Activated T-helper 17 cell treated with anti-CD3 and anti-CD28 coated beads, Interleukin-2, amount 50 U/mL, for 72 hours (primary cell): ENCODE results near the gene ST6GALNAC4. TPM values are rescaled to one million over a fixed set of nuclear protein-coding genes. Genes with fewer than 3 reads are reported as not detected.
A peak's percentile ranks its signal among the peaks of the same experiment; 100 is the strongest.

ENCODE experiments used
- ATAC-seq: fragments of 150-1000 bp; cut with Tn5 transposase; replicated peaks from 2 replicates; pipeline ENCODE4 v1.10.0; 2021; ENCODE audit warnings: mild to moderate bottlenecking, moderate library complexity
- H3K27ac Mint-ChIP-seq: one replicate; pipeline ENCODE4 v1.8.0; 2022; ENCODE audit warnings: mixed read lengths
- H3K27me3 Mint-ChIP-seq: one replicate; pipeline ENCODE4 v1.8.0; 2022; ENCODE audit warnings: mixed read lengths
- H3K36me3 Mint-ChIP-seq: one replicate; pipeline ENCODE4 v1.8.0; 2022; ENCODE audit warnings: low read depth, mild to moderate bottlenecking, mixed read lengths
- H3K4me1 Mint-ChIP-seq: one replicate; pipeline ENCODE4 v1.8.0; 2022; ENCODE audit warnings: mixed read lengths
- H3K4me3 Mint-ChIP-seq: one replicate; pipeline ENCODE4 v1.8.0; 2022; ENCODE audit warnings: mild to moderate bottlenecking, mixed read lengths
- H3K9me3 Mint-ChIP-seq: one replicate; pipeline ENCODE4 v1.8.0; 2022; ENCODE audit warnings: mixed read lengths
- total RNA-seq, 2 donors: library from RNA; stranded (reverse); gene quantifications; one replicate each; pipeline ENCODE4 v1.2.3, GENCODE V29; 2022

ST6GALNAC4 gene
- total RNA-seq, 2 donors from 2014 or later: 19.6 to 19.8 TPM

DNA sequence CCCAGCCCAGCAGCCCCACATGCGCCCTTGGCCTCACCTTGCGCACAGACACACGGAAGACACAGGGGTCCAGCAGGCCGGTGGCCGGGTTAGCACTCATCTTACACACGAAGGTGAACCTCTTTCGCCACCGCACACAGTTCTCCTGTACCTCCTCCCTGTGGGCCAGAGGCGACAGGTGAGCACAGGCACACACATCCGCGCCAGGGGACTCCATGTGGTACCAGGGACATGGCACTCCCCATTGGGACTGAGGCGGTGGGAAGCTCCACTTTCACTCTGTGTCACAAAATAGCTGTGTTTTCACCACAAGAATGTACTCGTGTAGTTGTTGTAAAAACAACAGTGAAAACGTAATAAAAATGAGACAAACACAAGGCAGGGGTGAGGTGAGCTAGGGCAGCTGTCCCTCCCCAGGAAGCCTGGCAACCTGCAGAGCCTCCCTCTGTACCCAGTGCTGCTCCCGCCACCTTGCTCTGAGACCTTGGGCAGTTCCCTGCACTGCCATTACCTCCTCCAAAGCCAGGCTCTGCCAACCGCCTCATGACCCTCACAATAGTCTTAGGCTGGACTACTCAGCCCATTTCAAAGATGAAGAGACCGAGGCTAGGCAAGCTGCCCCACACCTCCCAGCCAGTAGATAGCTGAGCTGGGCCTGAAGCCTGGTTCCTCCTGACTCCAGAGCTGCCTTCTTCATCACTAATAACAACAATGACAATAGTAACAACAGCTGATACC lies 37.1 kb upstream of the ST6GALNAC4 start:
- Mint-ChIP-seq H3K4me1 (peaks cover 22% of the 10 kb centered on the region), H3K27ac (peak overlapping the region; percentile 74), H3K36me3 (peaks cover 8% of the 10 kb centered on the region), H3K27me3 (no peaks in the 10 kb centered on the region), H3K9me3 (no peaks in the 10 kb centered on the region), H3K4me3 (peak overlapping the region; percentile 62)
- ATAC-seq: peak; percentile 11

DNA sequence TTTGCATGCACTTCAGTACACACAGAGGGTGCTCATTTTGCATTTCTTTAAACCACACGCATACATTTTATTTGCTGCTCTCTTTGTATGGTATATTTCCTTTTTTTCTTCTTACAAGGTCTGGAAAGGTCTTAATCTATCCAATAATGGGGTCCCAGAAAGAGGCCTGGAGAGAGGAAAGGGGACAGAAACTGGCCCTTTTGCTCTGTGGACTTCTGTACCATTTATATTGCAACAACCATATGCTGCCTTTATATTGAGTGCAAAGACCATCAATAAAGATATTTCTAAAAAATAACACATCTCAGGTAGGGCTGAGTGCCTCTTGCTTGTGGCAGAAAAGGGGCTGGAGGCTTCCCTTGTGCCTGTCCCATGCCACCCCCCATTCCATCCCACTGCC lies 36.3 kb upstream of the ST6GALNAC4 start:
- H3K4me3 Mint-ChIP-seq: peak overlapping the region; percentile 62
- no peaks in the 10 kb centered on the region for H3K27me3 Mint-ChIP-seq
- H3K27ac Mint-ChIP-seq: no peak overlapping the region
- peaks cover 8% of the 10 kb centered on the region for H3K36me3 Mint-ChIP-seq
- H3K4me1 Mint-ChIP-seq: peaks cover 22% of the 10 kb centered on the region
- no peaks in the 10 kb centered on the region for H3K9me3 Mint-ChIP-seq
- no peak for ATAC-seq

DNA sequence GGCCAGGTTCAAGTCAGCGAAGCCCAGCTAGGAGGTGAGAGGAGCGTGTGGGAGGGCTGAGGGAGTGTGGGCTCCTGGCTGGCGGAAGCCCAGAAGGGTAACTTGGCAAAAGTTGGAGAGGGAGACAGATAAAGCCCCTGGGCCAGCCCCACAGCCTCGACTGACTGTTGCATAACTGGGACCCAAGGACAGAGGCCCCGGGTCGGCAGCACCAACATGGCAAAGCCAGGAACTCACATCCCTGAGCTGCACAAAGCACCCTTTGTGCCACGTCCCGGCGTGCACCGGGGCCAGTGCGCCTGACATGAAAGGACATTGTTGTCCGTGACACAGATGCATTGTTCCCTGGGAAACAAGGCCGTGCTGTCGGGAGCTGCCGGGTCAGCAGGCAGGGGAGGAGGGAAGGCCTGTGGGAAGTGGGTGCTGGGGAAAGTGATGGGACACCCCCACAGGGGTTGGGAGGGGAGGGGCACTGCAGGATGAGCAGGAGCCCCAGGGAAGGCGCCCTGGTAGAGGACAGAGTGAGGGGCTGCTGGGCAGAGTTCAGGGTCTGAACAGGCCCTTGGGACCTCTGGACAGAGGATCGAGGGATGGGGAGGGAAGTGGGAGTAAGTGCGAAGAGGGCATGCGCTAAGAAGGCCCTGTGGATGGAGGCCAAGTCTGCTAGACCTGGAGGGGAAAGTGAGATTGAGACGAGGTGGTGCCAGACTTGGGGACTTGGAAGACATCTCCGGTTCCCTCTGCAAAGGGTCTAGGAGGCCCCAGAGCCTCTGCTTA lies 33.9 kb upstream of the ST6GALNAC4 start:
- H3K4me1 Mint-ChIP-seq: peaks cover 17% of the 10 kb centered on the region
- H3K4me3 Mint-ChIP-seq: no peak overlapping the region
- peaks cover 13% of the 10 kb centered on the region for H3K36me3 Mint-ChIP-seq
- no peaks in the 10 kb centered on the region for H3K9me3 Mint-ChIP-seq
- ATAC-seq: no peak
- H3K27ac Mint-ChIP-seq: peak overlapping the region; percentile 73
- no peaks in the 10 kb centered on the region for H3K27me3 Mint-ChIP-seq

GRCh38 chr9:127949827-127950512 lies 33.1 kb upstream of the ST6GALNAC4 start:
- H3K27ac Mint-ChIP-seq: peak overlapping the region; percentile 73
- peaks cover 18% of the 10 kb centered on the region for H3K36me3 Mint-ChIP-seq
- H3K27me3 Mint-ChIP-seq: no peaks in the 10 kb centered on the region
- H3K4me1 Mint-ChIP-seq: peaks cover 13% of the 10 kb centered on the region
- H3K4me3 Mint-ChIP-seq: no peak overlapping the region
- no peak for ATAC-seq
- no peaks in the 10 kb centered on the region for H3K9me3 Mint-ChIP-seq

DNA sequence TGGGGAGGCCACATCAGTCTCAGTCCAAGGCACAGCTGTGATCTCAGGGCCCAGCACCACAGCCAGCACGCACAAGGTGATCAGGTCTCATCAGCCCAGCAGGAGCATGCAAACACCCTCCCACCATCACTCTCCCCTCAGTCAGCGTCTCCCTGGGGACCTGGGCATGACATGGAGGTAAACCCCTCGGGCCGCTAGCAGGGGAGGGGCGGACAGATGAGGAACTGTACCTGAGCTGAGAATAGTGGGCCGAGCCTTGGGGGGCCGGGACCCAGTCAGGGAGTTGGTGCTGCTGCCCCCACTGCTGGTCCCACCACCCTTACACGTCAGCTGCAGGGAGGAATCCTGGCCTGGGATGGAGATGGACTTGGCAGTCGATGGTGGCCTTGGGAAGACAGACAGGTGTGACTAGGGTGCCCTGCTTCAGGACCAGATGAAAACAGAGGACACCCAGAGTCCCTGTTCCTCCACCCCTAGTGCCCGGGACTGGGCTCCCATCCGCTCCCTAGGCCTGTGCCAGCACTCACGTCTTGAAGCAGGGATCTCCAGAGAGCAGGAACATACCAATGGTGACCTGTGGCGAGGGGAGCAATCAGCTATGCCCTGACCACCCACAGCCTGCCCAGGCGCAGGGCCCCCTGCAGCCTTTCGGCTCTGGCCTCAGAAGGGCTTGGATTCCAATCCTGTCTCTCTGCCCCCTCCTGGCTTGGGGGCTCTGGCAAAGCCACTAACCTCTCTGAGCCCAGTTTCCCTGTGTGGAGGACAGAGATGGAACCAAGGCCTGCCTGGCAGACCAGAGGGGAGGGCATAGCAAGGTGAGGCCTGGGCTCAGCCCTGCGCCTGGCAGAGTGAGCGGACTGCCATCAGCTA lies 31.2 kb upstream of the ST6GALNAC4 start:
- Mint-ChIP-seq H3K9me3 (no peaks in the 10 kb centered on the region), H3K36me3 (peaks cover 20% of the 10 kb centered on the region), H3K4me1 (peaks cover 11% of the 10 kb centered on the region)

DNA sequence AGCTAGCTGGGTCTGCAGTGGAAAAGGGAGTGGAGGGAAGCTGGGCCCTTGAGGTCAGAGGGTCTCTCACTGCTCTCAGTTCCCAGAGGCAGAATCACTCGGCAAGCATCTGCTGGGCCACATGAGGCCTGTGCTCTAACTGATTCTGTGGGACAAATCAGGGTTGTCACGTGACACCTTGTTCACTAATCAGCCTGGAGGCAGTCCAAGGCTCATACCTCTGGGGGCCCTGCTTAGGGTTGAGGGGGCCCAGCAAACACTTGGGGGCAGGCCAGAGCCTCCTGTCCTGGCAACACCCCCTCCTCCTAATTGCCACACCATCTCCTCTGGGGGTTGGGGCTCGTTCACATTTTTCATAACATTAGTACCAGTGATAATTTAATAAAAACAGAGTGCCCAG lies 29.9 kb upstream of the ST6GALNAC4 start:
- Mint-ChIP-seq H3K4me1 (peaks cover 17% of the 10 kb centered on the region), H3K4me3 (no peak overlapping the region), H3K27me3 (no peaks in the 10 kb centered on the region), H3K9me3 (no peaks in the 10 kb centered on the region), H3K36me3 (peaks cover 24% of the 10 kb centered on the region), H3K27ac (peak overlapping the region; percentile 52)
- no peak for ATAC-seq

More for the DNA sequence above, 31.2 kb upstream of the ST6GALNAC4 start:
- H3K27me3 Mint-ChIP-seq: no peaks in the 10 kb centered on the region
- H3K27ac Mint-ChIP-seq: peak overlapping the region; percentile 52
- no peak for ATAC-seq
- H3K4me3 Mint-ChIP-seq: no peak overlapping the region

DNA sequence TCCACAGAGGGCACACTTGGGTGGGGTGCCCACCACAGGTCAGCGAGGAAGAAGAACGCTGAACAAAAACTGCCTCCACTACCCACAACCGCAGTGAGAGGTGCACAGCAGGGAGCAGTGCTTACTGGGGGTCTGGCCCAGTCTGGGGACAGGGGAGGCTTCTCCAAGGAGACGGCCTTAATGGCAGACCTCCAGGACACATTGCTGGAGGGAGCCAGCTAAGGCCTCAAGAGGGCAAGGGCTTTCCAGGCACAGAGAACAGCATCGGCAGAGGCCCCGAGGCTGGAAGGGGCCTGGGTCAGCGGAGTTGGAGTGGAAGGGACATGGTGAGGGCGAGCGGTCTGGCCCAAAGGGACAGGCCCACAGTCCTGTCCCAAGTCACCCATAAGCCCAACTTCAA lies 29.1 kb upstream of the ST6GALNAC4 start:
- H3K36me3 Mint-ChIP-seq: peaks cover 26% of the 10 kb centered on the region
- ATAC-seq: no peak
- no peak overlapping the region for H3K4me3 Mint-ChIP-seq
- H3K4me1 Mint-ChIP-seq: peaks cover 17% of the 10 kb centered on the region
- no peak overlapping the region for H3K27ac Mint-ChIP-seq
- H3K27me3 Mint-ChIP-seq: no peaks in the 10 kb centered on the region
- H3K9me3 Mint-ChIP-seq: no peaks in the 10 kb centered on the region

GRCh38 chr9:127945338-127945737 lies 28.5 kb upstream of the ST6GALNAC4 start:
- Mint-ChIP-seq H3K9me3 (no peaks in the 10 kb centered on the region), H3K4me3 (no peak overlapping the region), H3K27ac (no peak overlapping the region), H3K4me1 (peaks cover 17% of the 10 kb centered on the region), H3K36me3 (peaks cover 32% of the 10 kb centered on the region), H3K27me3 (no peaks in the 10 kb centered on the region)
- no peak for ATAC-seq

DNA sequence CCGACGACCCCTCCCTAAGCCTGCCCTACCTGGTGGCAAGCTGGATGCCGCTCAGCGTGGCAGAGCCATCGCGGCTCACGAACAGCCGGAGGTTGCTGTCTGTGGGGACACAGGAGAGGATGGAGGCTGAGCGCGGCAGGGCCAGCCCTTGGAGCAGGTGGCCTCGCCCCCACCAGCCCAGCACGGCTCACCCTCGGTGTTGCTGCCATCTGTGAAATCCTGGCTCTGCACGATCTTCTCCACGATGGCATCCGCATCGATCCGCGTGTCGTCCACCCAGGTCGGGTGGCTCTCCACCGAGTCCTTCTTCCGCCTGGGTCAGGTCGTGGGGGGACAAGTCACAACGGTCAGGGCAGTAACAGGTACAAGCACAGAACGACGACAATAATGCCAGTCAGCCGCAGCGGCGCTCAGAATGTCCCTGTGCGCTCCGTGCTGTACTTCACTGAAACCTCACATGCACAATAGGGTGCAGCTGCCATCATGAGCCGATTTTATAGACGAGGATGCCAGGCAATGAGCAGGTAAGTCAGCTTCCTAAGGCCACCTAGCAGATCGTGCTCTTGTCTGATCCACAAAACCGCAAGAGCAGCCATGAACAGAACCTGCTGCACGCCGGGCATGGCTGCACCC lies 27.9 kb upstream of the ST6GALNAC4 start:
- ATAC-seq: no peak
- H3K36me3 Mint-ChIP-seq: peaks cover 34% of the 10 kb centered on the region
- H3K4me1 Mint-ChIP-seq: peaks cover 17% of the 10 kb centered on the region
- no peaks in the 10 kb centered on the region for H3K9me3 Mint-ChIP-seq
- H3K27ac Mint-ChIP-seq: no peak overlapping the region
- no peak overlapping the region for H3K4me3 Mint-ChIP-seq
- H3K27me3 Mint-ChIP-seq: no peaks in the 10 kb centered on the region

- ATAC-seq: peak; percentile 89
- no peaks in the 10 kb centered on the region for H3K27me3 Mint-ChIP-seq
- no peaks in the 10 kb centered on the region for H3K9me3 Mint-ChIP-seq
- no peak overlapping the region for H3K4me3 Mint-ChIP-seq
- H3K4me1 Mint-ChIP-seq: peaks cover 16% of the 10 kb centered on the region
- peak overlapping the region; percentile 69 for H3K27ac Mint-ChIP-seq
- peaks cover 34% of the 10 kb centered on the region for H3K36me3 Mint-ChIP-seq
These were observed 26.9 kb upstream of the ST6GALNAC4 start for GRCh38 chr9:127943731-127944144.

DNA sequence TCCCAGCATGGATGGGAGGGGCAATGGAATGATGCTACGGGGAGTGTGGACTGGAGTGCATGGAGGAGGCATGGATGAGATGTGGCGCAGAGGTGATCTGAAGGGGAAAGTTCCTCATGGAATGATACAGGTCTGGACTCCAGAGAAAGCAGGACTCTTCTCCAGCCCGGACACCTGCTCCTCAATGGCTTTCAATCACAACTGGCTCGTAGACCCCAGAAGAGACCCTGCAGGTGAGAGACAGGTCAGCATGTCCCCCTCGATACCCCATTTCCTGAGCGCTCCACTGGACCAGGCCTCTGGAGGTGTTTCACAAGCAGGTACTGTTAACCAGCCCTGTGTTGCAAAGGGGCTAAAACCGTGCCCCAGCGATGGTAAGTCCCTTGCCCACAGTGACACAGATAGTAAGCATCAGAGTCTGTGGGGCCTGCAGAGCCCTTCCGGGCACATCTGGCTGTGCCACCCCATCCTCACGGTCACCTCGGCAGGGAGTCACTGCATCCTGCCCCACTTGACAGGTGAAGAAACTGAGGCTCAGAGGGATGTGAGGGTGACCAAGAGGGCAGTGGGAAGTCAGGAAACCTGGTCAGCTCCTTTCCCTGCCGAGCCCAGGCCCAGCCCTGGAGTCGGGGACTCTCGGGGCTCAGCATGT lies 26.3 kb upstream of the ST6GALNAC4 start:
- H3K36me3 Mint-ChIP-seq: peaks cover 34% of the 10 kb centered on the region
- H3K9me3 Mint-ChIP-seq: no peaks in the 10 kb centered on the region
- H3K27ac Mint-ChIP-seq: peak overlapping the region; percentile 69
- no peaks in the 10 kb centered on the region for H3K27me3 Mint-ChIP-seq
- H3K4me3 Mint-ChIP-seq: no peak overlapping the region
- ATAC-seq: peak; percentile 3
- peaks cover 12% of the 10 kb centered on the region for H3K4me1 Mint-ChIP-seq

GRCh38 chr9:127942216-127943010 lies 25.6 kb upstream of the ST6GALNAC4 start:
- H3K27ac Mint-ChIP-seq: no peak overlapping the region
- no peak overlapping the region for H3K4me3 Mint-ChIP-seq
- H3K27me3 Mint-ChIP-seq: no peaks in the 10 kb centered on the region
- ATAC-seq: peak; percentile 59
- H3K4me1 Mint-ChIP-seq: peaks cover 15% of the 10 kb centered on the region
- H3K9me3 Mint-ChIP-seq: no peaks in the 10 kb centered on the region
- H3K36me3 Mint-ChIP-seq: peaks cover 35% of the 10 kb centered on the region

- H3K27me3 Mint-ChIP-seq: no peaks in the 10 kb centered on the region
- peaks cover 38% of the 10 kb centered on the region for H3K36me3 Mint-ChIP-seq
These were observed 25.0 kb upstream of the ST6GALNAC4 start for GRCh38 chr9:127941961-127942215.

More at GRCh38 chr9:127941961-127942215, 25.0 kb upstream of the ST6GALNAC4 start:
- Mint-ChIP-seq H3K4me3 (no peak overlapping the region), H3K27ac (no peak overlapping the region), H3K4me1 (peaks cover 17% of the 10 kb centered on the region), H3K9me3 (no peaks in the 10 kb centered on the region)
- no peak for ATAC-seq
